Measurements from ENCODE around the gene NDUFAF3.

DNA sequence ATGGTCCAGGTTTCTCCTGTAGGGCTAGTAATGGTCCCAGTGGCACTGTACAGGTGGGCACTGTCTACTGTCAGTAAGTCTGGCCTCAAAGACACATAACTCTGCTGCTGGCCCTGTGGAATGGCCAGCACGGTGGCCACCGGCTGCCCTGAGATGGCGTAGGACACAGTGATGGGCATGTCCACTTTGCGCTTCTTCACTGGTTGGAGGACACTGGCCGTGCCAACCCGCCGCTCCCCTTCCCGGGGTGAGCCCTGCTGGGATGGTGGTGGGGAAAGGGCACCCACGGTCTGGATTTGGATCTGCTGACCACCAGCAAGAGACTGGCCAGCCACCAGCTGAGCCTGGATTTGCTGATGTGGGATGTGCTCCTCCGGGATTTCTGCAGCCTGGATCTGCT, 35.3 kb downstream of the NDUFAF3 start:
- TF ChIP-seq, protein P1, sequence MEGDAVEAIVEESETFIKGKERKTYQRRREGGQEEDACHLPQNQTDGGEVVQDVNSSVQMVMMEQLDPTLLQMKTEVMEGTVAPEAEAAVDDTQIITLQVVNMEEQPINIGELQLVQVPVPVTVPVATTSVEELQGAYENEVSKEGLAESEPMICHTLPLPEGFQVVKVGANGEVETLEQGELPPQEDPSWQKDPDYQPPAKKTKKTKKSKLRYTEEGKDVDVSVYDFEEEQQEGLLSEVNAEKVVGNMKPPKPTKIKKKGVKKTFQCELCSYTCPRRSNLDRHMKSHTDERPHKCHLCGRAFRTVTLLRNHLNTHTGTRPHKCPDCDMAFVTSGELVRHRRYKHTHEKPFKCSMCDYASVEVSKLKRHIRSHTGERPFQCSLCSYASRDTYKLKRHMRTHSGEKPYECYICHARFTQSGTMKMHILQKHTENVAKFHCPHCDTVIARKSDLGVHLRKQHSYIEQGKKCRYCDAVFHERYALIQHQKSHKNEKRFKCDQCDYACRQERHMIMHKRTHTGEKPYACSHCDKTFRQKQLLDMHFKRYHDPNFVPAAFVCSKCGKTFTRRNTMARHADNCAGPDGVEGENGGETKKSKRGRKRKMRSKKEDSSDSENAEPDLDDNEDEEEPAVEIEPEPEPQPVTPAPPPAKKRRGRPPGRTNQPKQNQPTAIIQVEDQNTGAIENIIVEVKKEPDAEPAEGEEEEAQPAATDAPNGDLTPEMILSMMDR (IDR thresholded peaks at IDR 0.05): no peak
- TF ChIP-seq POLR2A (IDR thresholded peaks at IDR 0.05) (no peak), POLR2AphosphoS5 (IDR thresholded peaks at IDR 0.05) (no peak)

All from prostate gland (tissue), 2 donors.